ENCODE results near the gene PTPRC. TPM values are rescaled to one million over a fixed set of nuclear protein-coding genes. Genes with fewer than 3 reads are reported as not detected.

The PTPRC gene
- total RNA-seq, 2 experiments from 2014 or later = 421 to 422 TPM

GRCh38 chr1:198630863-198631262, 8.0 kb upstream of the PTPRC start:
- Mint-ChIP-seq H3K36me3 (peaks cover 66% of the 10 kb centered on the region), H3K9me3 (peaks cover 30% of the 10 kb centered on the region), H3K27ac (no peak overlapping the region), H3K27me3 (no peaks in the 10 kb centered on the region), H3K4me1 (peaks cover 80% of the 10 kb centered on the region), H3K4me3 (no peak overlapping the region)
- no peak for DNase-seq

DNA sequence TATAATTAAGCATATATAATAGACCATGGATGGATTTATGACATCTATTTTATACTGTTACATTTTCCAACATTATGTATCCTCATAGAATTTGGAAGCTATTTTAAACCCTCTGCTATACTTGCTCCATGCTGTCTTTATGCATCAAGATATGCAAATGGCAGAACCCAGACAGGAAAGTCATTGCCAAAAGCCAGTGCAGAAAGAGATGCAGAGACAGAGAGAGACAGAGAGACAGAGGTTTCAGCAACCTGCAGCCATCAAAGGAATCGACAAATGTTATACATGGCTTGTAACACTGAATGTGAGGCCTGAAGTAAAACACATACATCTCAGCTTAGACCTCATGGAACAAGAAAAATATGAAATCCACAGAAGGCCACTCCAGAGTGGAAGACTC, 7.5 kb upstream of the PTPRC start:
- H3K4me3 Mint-ChIP-seq = no peak overlapping the region
- peaks cover 65% of the 10 kb centered on the region for H3K36me3 Mint-ChIP-seq
- no peaks in the 10 kb centered on the region for H3K27me3 Mint-ChIP-seq
- H3K9me3 Mint-ChIP-seq = peaks cover 27% of the 10 kb centered on the region
- H3K4me1 Mint-ChIP-seq = peaks cover 79% of the 10 kb centered on the region
- no peak overlapping the region for H3K27ac Mint-ChIP-seq
- no peak for DNase-seq

- Mint-ChIP-seq H3K27ac (peak overlapping the region; percentile 59), H3K27me3 (no peaks in the 10 kb centered on the region), H3K36me3 (peaks cover 59% of the 10 kb centered on the region), H3K4me1 (peaks cover 79% of the 10 kb centered on the region), H3K4me3 (no peak overlapping the region), H3K9me3 (peaks cover 21% of the 10 kb centered on the region)
- DNase-seq = no peak
Observed at GRCh38 chr1:198632007-198632406, 6.8 kb upstream of the PTPRC start.

DNA sequence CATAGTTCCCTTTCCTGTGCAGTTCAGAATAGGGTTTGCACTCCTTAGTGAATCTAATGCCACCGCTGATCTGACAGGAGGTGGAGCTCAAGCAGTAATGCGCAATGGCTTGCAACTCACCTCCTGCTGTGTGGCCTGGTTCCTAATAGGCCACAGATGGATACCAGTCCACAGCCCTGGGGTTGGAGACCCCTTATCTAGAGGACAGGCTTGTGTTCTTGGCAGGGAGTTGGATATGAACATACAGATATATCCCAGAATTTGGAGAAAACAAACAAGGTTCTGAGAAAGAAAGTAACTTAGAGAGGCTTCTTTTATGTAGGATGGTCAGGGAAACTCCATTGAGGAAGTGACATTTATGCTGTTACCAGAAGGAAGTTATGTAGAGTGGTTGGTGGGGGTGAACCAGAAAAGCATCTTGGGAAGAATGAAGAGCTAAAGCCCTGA, 5.1 kb upstream of the PTPRC start:
- Mint-ChIP-seq H3K4me1 (peaks cover 75% of the 10 kb centered on the region), H3K27me3 (no peaks in the 10 kb centered on the region), H3K4me3 (peak overlapping the region; percentile 0), H3K27ac (peak overlapping the region; percentile 73), H3K9me3 (peaks cover 19% of the 10 kb centered on the region), H3K36me3 (peaks cover 52% of the 10 kb centered on the region)
- no peak for DNase-seq

DNA sequence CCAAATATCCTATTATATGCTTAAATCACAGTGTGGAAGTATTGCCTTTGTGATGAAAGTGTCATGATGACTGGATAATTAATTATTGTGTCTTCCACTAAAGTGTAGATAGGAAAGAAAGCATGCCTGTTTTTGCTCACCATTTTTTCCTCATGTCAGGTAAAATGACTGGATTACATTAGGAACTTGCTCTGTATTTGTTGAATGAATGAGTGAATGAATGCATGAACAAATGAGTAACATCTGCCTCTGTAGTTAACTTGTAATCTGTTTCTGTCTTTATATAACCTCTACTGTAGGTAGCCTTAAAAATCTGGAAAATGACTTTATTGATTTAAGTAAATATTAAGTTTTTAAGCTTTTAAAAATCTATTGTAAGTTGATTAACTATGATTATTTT, 2.9 kb upstream of the PTPRC start:
- no peak overlapping the region for H3K4me3 Mint-ChIP-seq

DNA sequence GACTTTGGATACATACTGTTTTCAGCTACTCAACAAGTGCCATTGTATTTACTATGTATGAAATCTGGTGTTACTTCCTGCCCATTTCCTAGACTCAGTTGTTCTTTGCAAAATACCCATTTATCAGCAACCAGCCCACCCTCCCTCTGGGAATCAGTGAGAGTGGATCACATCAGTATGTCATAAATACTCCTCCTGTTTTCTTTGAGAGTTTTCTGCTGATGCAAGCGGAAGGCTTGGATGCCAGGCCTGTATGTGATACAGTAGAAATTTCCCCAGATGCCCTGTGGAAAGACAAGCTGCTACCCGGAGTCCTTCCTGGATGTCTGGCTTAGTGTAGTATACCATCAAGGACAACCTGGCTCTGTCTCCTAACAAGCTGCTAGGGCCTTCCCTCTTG, 2.4 kb upstream of the PTPRC start:
- Mint-ChIP-seq H3K27ac (peak overlapping the region; percentile 96), H3K4me1 (peaks cover 63% of the 10 kb centered on the region), H3K27me3 (no peaks in the 10 kb centered on the region), H3K9me3 (peaks cover 19% of the 10 kb centered on the region), H3K36me3 (peaks cover 52% of the 10 kb centered on the region), H3K4me3 (peak overlapping the region; percentile 32)
- no peak for DNase-seq

More for the DNA sequence above, 2.9 kb upstream of the PTPRC start:
- Mint-ChIP-seq H3K4me1 (peaks cover 66% of the 10 kb centered on the region), H3K36me3 (peaks cover 49% of the 10 kb centered on the region), H3K9me3 (peaks cover 19% of the 10 kb centered on the region), H3K27me3 (no peaks in the 10 kb centered on the region), H3K27ac (peak overlapping the region; percentile 73)
- DNase-seq = no peak

- Mint-ChIP-seq H3K27ac (peak overlapping the region; percentile 96), H3K27me3 (no peaks in the 10 kb centered on the region), H3K4me1 (peaks cover 55% of the 10 kb centered on the region), H3K36me3 (peaks cover 56% of the 10 kb centered on the region), H3K9me3 (peaks cover 19% of the 10 kb centered on the region), H3K4me3 (peak overlapping the region; percentile 60)
- no peak for DNase-seq
Observed at GRCh38 chr1:198637157-198637556, 1.7 kb upstream of the PTPRC start.

- H3K27ac Mint-ChIP-seq = peak overlapping the region; percentile 96
- DNase-seq = no peak
- no peaks in the 10 kb centered on the region for H3K27me3 Mint-ChIP-seq
- peaks cover 61% of the 10 kb centered on the region for H3K4me1 Mint-ChIP-seq
- H3K36me3 Mint-ChIP-seq = peaks cover 56% of the 10 kb centered on the region
- peaks cover 16% of the 10 kb centered on the region for H3K9me3 Mint-ChIP-seq
- H3K4me3 Mint-ChIP-seq = peak overlapping the region; percentile 92
Observed at GRCh38 chr1:198637916-198638437, 863 bp upstream of the PTPRC start.

DNA sequence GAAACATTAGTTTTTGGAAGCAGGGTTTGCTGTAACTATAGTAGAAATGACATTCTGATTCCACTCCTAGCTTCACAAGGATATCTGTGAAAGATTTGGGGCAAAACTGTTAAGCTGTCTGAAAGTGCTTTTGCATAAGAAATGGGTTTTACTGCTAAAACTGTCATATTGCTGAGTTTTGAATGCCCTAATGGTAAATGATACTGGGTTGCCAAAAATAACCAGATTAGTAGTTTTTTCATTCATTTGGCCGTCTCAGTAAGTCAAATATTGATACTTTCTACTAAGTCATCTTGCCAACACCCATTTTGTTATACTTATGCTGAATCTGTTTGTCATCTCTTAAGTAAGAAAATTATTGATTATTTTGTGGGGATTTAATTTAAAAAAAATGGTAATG, 399 bp upstream of the PTPRC start:
- peaks cover 11% of the 10 kb centered on the region for H3K9me3 Mint-ChIP-seq
- peak overlapping the region; percentile 96 for H3K27ac Mint-ChIP-seq
- no peak for DNase-seq
- H3K4me3 Mint-ChIP-seq = peak overlapping the region; percentile 92
- H3K27me3 Mint-ChIP-seq = no peaks in the 10 kb centered on the region
- peaks cover 60% of the 10 kb centered on the region for H3K4me1 Mint-ChIP-seq
- peaks cover 56% of the 10 kb centered on the region for H3K36me3 Mint-ChIP-seq

DNA sequence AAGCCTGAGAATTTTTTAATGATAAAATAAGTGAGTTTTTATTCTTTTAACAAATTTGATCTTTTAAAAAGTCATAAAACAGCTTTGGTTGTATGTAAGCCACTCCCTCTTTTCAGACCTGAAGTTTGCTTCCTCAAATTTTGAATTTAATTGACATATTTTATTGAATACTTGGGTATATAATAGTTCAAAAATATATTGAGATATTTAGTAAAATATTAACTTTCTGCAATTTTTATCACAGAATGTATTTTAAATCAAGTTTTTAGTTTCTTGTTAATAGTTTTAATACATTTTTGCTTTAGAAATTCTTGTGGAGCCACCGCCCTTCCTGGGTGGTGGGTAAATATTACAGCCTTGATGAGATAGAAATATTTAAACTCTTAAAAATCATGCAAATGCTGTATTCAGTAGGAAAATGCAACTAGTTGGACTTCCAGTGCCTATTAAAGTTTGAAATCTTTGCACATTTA, 867 bp downstream of the PTPRC start:
- H3K4me1 Mint-ChIP-seq = peaks cover 56% of the 10 kb centered on the region
- peak overlapping the region; percentile 92 for H3K4me3 Mint-ChIP-seq
- peaks cover 54% of the 10 kb centered on the region for H3K36me3 Mint-ChIP-seq
- no peak for DNase-seq
- no peaks in the 10 kb centered on the region for H3K27me3 Mint-ChIP-seq
- H3K27ac Mint-ChIP-seq = peak overlapping the region; percentile 96
- peaks cover 2% of the 10 kb centered on the region for H3K9me3 Mint-ChIP-seq

DNA sequence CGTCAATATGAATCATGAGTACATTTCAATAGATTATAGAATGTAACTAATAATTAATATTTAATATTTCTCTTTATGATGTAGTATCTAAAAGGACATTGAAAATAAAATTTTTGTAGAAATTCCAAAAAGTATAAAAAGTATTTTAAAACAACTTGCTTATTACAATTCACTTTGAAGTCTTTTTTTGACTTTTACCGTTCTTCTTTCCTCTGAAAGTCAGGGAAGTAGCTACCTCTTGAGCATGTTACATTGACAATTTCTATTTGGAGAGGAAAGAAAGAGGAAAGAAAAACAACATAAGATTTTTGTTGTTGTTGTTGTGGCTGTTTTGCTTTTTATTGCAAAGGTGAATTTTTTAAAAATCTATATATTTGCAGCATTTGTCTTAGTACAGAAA, 1.3 kb downstream of the PTPRC start:
- peaks cover 54% of the 10 kb centered on the region for H3K36me3 Mint-ChIP-seq

DNA sequence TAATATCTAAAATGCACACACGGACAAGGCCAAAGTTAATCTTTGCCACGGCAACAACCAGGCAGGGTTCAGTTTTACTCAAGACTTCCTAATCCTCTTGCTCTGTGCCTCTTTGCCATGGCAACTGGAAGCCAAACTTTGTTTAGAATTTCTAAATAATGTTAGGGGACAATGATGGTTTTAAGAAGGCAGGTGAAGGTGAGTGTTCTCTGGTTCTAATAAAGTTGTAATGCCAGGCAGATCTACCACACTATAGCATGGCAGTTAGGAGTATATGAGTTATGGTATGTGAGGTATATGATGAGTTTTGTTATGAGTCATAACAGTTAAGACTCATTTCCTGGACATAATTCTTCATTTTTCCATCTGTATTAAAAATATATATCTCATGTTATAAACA, 2.7 kb downstream of the PTPRC start:
- peaks cover 56% of the 10 kb centered on the region for H3K36me3 Mint-ChIP-seq
- DNase-seq = peak; percentile 33
- H3K4me3 Mint-ChIP-seq = peak overlapping the region; percentile 92
- H3K27ac Mint-ChIP-seq = peak overlapping the region; percentile 93
- H3K4me1 Mint-ChIP-seq = peaks cover 52% of the 10 kb centered on the region
- H3K27me3 Mint-ChIP-seq = no peaks in the 10 kb centered on the region
- no peaks in the 10 kb centered on the region for H3K9me3 Mint-ChIP-seq

More for the DNA sequence above, 1.3 kb downstream of the PTPRC start:
- Mint-ChIP-seq H3K9me3 (peaks cover 1% of the 10 kb centered on the region), H3K27me3 (no peaks in the 10 kb centered on the region), H3K4me1 (peaks cover 56% of the 10 kb centered on the region), H3K27ac (peak overlapping the region; percentile 96), H3K4me3 (peak overlapping the region; percentile 92)
- DNase-seq = no peak

DNA sequence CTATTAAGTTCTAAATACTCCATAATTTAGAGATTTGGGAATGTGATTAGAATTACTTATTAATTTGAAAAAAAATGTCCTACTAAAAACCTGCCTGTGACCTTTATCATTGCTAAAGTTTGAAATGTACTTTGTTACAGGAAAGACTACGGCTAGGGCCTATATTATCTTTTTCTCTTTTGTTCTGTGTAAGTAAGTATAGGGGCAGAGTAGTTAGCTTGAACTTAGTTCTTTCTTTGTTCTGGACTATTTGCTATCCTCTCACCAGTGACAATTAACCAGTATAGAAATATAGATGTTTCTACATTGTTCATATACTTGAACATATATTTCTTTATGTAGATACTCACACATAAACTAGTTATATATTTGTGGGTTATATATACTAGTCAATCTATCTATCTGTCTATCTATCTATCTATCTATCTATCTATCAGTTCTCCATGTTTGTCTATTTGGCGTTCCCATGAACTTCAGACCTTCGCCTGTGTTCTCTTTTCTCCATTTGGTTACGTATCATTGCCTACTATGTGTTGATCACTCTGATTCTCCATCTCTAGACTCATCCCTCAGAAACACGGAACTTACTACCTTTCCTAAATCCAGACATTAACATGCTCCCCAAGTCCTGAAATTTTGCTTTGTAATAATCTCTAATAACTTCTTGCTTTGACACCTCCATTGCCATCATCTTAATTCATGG, 3.3 kb downstream of the PTPRC start:
- DNase-seq = no peak
- Mint-ChIP-seq H3K4me3 (peak overlapping the region; percentile 92), H3K27me3 (no peaks in the 10 kb centered on the region), H3K36me3 (peaks cover 60% of the 10 kb centered on the region), H3K27ac (peak overlapping the region; percentile 93), H3K9me3 (no peaks in the 10 kb centered on the region), H3K4me1 (peaks cover 52% of the 10 kb centered on the region)

- Mint-ChIP-seq H3K27me3 (no peaks in the 10 kb centered on the region), H3K4me3 (peak overlapping the region; percentile 92), H3K4me1 (peaks cover 49% of the 10 kb centered on the region), H3K9me3 (no peaks in the 10 kb centered on the region), H3K36me3 (peaks cover 63% of the 10 kb centered on the region), H3K27ac (peak overlapping the region; percentile 93)
- no peak for DNase-seq
Observed at GRCh38 chr1:198642983-198643382, 4.1 kb downstream of the PTPRC start.

- no peaks in the 10 kb centered on the region for H3K27me3 Mint-ChIP-seq
- H3K27ac Mint-ChIP-seq = peak overlapping the region; percentile 93
- H3K36me3 Mint-ChIP-seq = peaks cover 70% of the 10 kb centered on the region
- peak overlapping the region; percentile 92 for H3K4me3 Mint-ChIP-seq
- H3K9me3 Mint-ChIP-seq = no peaks in the 10 kb centered on the region
- H3K4me1 Mint-ChIP-seq = peaks cover 49% of the 10 kb centered on the region
- DNase-seq = no peak
Observed at GRCh38 chr1:198643808-198644207, 5.0 kb downstream of the PTPRC start.

DNA sequence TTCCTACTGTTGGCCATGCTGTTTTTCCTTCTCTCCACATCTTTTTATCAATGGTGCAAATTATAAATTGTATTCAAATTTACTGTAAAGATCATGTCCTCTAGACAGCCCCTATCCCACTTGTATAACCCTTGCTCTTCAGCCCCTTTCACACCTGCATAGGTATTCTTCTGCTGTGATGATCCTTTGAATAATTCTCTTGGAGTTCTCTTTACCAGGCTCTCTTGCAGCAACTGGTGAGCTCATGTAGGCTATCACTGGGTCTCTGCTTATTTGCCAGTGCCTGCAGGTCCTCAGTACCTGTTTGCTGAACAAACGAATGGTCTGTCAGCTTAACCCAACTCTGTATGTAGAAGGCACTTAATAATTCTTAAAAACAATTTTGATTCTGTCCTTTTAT, 8.2 kb downstream of the PTPRC start:
- Mint-ChIP-seq H3K4me3 (peak overlapping the region; percentile 80), H3K27me3 (no peaks in the 10 kb centered on the region), H3K27ac (peak overlapping the region; percentile 92), H3K9me3 (no peaks in the 10 kb centered on the region), H3K36me3 (peaks cover 82% of the 10 kb centered on the region), H3K4me1 (peaks cover 72% of the 10 kb centered on the region)
- DNase-seq = no peak

Measured in activated naive CD8-positive, alpha-beta T cell treated with anti-CD3 and anti-CD28 coated beads for 36 hours (primary cell).